H1 (cell line): Measurements from ENCODE around the gene DENND4B. TPM values are rescaled to one million over a fixed set of nuclear protein-coding genes. Genes with fewer than 3 reads are reported as not detected.

Experiments
- CTCF ChIA-PET: fragments of 300-600 bp; sonication (Branson Sonifier 250); formaldehyde crosslinking; loops from one replicate; lab custom pipeline; 2021; ENCODE audit not compliant: partially characterized antibody; lab: Charles Lee
- POLR2A ChIA-PET: fragments of 300-600 bp; sonication (Branson Sonifier 250); formaldehyde crosslinking; loops from one replicate; lab custom pipeline; 2021; ENCODE audit warnings: inconsistent platforms; ENCODE audit not compliant: partially characterized antibody; lab: Charles Lee
- DNase-seq, 2 experiments: peaks; one replicate each; pipeline versions ENCODE4 v3.0.0 to v3.0.0-alpha.2; 2010 to 2022; ENCODE audit warnings: low spot score in 2 of 2, low read depth in 1 of 2, mixed read lengths in 1 of 2
- FAIRE-seq: peaks from 2 replicates; lab custom pipeline; 2011; peaks lifted over from hg19 to GRCh38; lab: Jason Lieb, UNC
- H2AFZ ChIP-seq: 2 replicates; pipeline ENCODE4 v1.8.1; 2012; ENCODE audit warnings: low read length, inconsistent platforms
- H2AK5ac ChIP-seq: 2 replicates; pipeline ENCODE4 v1.6.1; 2013; ENCODE audit warnings: low read depth, low read length
- H2BK120ac ChIP-seq: replicated peaks from 2 replicates; pipeline ENCODE3; 2013; ENCODE audit warnings: low read depth, low read length, inconsistent platforms
- H2BK12ac ChIP-seq: 2 replicates; pipeline ENCODE4 v1.6.1; 2013; ENCODE audit warnings: low read depth, low read length
- H2BK15ac ChIP-seq: 2 replicates; pipeline ENCODE4 v1.6.1; 2013; ENCODE audit warnings: low read length
- H2BK20ac ChIP-seq: 2 replicates; pipeline ENCODE4 v1.6.1; 2013; ENCODE audit warnings: low read length
- H2BK5ac ChIP-seq: 2 replicates; pipeline ENCODE4 v1.6.1; 2013; ENCODE audit warnings: low read depth, low read length
- H3K14ac ChIP-seq: 2 replicates; pipeline ENCODE4 v1.6.1; 2013; ENCODE audit warnings: inconsistent platforms; ENCODE audit not compliant: insufficient read length
- H3K18ac ChIP-seq: 2 replicates; pipeline ENCODE4 v1.6.1; 2013; ENCODE audit warnings: low read length; ENCODE audit errors: extremely low read depth
- H3K23ac ChIP-seq: 2 replicates; pipeline ENCODE4 v1.6.1; 2013; ENCODE audit warnings: inconsistent platforms; ENCODE audit not compliant: insufficient read length
- H3K23me2 ChIP-seq: 2 replicates; pipeline ENCODE4 v1.6.1; 2013; ENCODE audit warnings: low read depth, low read length
- H3K27ac ChIP-seq: 2 replicates; pipeline ENCODE4 v1.6.1; 2011; ENCODE audit warnings: low read depth, low read length, inconsistent platforms
- H3K27me3 ChIP-seq, 4 experiments: replicated peaks in 1 of 4; 1 replicate in 1 of 4; 2 replicates in 3 of 4; pipeline versions ENCODE4 v1.6.1 to v1.8.1; 2011 to 2013; ENCODE audit warnings: low read length in 3 of 4, mild to moderate bottlenecking in 3 of 4, inconsistent platforms in 2 of 4, mixed read lengths in 2 of 4, moderate library complexity in 1 of 4; ENCODE audit not compliant: control insufficient read depth in 3 of 4, insufficient read depth in 3 of 4; ENCODE audit errors: extremely low read depth in 1 of 4
- H3K36me3 ChIP-seq, 4 experiments: 2 replicates each; pipeline versions ENCODE4 v1.6.1 to v1.8.1; 2011 to 2013; ENCODE audit warnings: mild to moderate bottlenecking in 4 of 4, low read length in 3 of 4, moderate library complexity in 2 of 4, control low read depth in 1 of 4, inconsistent platforms in 1 of 4; ENCODE audit not compliant: insufficient read depth in 4 of 4, control insufficient read depth in 2 of 4
- H3K4ac ChIP-seq: replicated peaks from 2 replicates; pipeline ENCODE3; 2013; ENCODE audit warnings: low read length, low read depth, mixed read lengths, inconsistent platforms; ENCODE audit not compliant: insufficient read length
- H3K4me1 ChIP-seq, 4 experiments: replicated peaks in 1 of 4; 1 replicate in 1 of 4; 2 replicates in 3 of 4; pipeline versions ENCODE4 v1.6.1 to v1.8.1; 2011 to 2013; ENCODE audit warnings: low read length in 3 of 4, inconsistent platforms in 2 of 4, mixed read lengths in 1 of 4; ENCODE audit not compliant: insufficient read depth in 4 of 4, control insufficient read depth in 3 of 4
- H3K4me2 ChIP-seq, 2 experiments: 2 replicates each; pipeline versions ENCODE4 v1.6.1 to v1.8.1; 2011 to 2013; ENCODE audit warnings: low read depth in 2 of 2, low read length in 2 of 2, control low read depth in 1 of 2, inconsistent platforms in 1 of 2, mild to moderate bottlenecking in 1 of 2; ENCODE audit not compliant: insufficient read depth in 1 of 2
- H3K4me3 ChIP-seq, 4 experiments: fragments of 200-600, 300-600 bp in 1 of 4; sonication (generic), shearing (Covaris generic), sonication (Bioruptor Twin) in 1 of 4; 2 replicates each; pipeline versions ENCODE4 v1.5.1 to v1.8.1; 2011 to 2016; ENCODE audit warnings: low read length in 4 of 4, low read depth in 3 of 4, control low read depth in 2 of 4, inconsistent platforms in 2 of 4, mild to moderate bottlenecking in 2 of 4, mixed read lengths in 1 of 4, moderate library complexity in 1 of 4; ENCODE audit not compliant: insufficient read depth in 2 of 4; ENCODE audit errors: extremely low read depth in 1 of 4
- H3K56ac ChIP-seq: replicated peaks from 2 replicates; pipeline ENCODE3; 2013; ENCODE audit warnings: low read depth, mild to moderate bottlenecking, mixed read lengths, low read length, inconsistent platforms; ENCODE audit not compliant: insufficient read length
- H3K79me1 ChIP-seq: 2 replicates; pipeline ENCODE4 v1.6.1; 2013; ENCODE audit warnings: low read depth, low read length, control low read depth
- H3K79me2 ChIP-seq, 2 experiments: 2 replicates each; pipeline versions ENCODE4 v1.6.1 to v1.8.1; 2012 to 2013; ENCODE audit warnings: low read length in 2 of 2, mild to moderate bottlenecking in 2 of 2, inconsistent platforms in 1 of 2; ENCODE audit not compliant: insufficient read depth in 2 of 2, control insufficient read depth in 1 of 2
- H3K9ac ChIP-seq, 4 experiments: replicated peaks in 1 of 4; 1 replicate in 1 of 4; 2 replicates in 3 of 4; pipeline versions ENCODE4 v1.6.1 to v1.8.1; 2011 to 2013; ENCODE audit warnings: low read depth in 3 of 4, low read length in 3 of 4, control low read depth in 2 of 4, mild to moderate bottlenecking in 2 of 4, moderate library complexity in 2 of 4, inconsistent platforms in 1 of 4; ENCODE audit errors: extremely low read depth in 1 of 4
- H3K9me3 ChIP-seq, 2 experiments: 2 replicates each; pipeline versions ENCODE4 v1.6.1 to v1.8.1; 2012 to 2013; ENCODE audit warnings: mild to moderate bottlenecking in 2 of 2, moderate library complexity in 2 of 2, control low read depth in 1 of 2, inconsistent platforms in 1 of 2, low read depth in 1 of 2, low read length in 1 of 2, mixed read lengths in 1 of 2; ENCODE audit not compliant: insufficient read depth in 2 of 2
- H4K20me1 ChIP-seq, 2 experiments: replicated peaks in 1 of 2; 2 replicates each; pipeline versions ENCODE3 to v1.8.1; 2011 to 2013; ENCODE audit warnings: inconsistent platforms in 2 of 2, low read length in 2 of 2, mild to moderate bottlenecking in 1 of 2; ENCODE audit not compliant: insufficient read depth in 2 of 2, control insufficient read depth in 1 of 2
- H4K5ac ChIP-seq: 2 replicates; pipeline ENCODE4 v1.6.1; 2013; ENCODE audit warnings: low read length, low read depth, mixed read lengths, inconsistent platforms; ENCODE audit not compliant: insufficient read length
- H4K8ac ChIP-seq: 2 replicates; pipeline ENCODE4 v1.8.0; 2013; ENCODE audit warnings: mild to moderate bottlenecking, moderate library complexity, low read length, inconsistent platforms; ENCODE audit not compliant: insufficient read depth; ENCODE audit errors: extremely low read depth
- H4K91ac ChIP-seq: replicated peaks from 2 replicates; pipeline ENCODE3; 2013; ENCODE audit warnings: low read length, mixed read lengths, inconsistent platforms; ENCODE audit not compliant: insufficient read length
- BCL11A ChIP-seq, 2 experiments: IDR thresholded peaks; one replicate each; pipeline ENCODE4 v1.6.1; 2011; ENCODE audit warnings: low read depth in 2 of 2, low read length in 2 of 2, mild to moderate bottlenecking in 2 of 2
- CBX8 ChIP-seq: fragments of 300-800, 300-1000 bp; sonication (generic); IDR thresholded peaks from 2 replicates; pipeline ENCODE4 v1.7.1; 2016; ENCODE audit warnings: low read depth, low read length, borderline replicate concordance
- CHD2 ChIP-seq: IDR thresholded peaks from 2 replicates; pipeline ENCODE4 v1.6.1; 2012; ENCODE audit warnings: low read length, improper control_type of control experiment
- RNF2 ChIP-seq: fragments of 200-900, 300-1000 bp; sonication (generic); IDR thresholded peaks from 2 replicates; pipeline ENCODE4 v1.7.1; 2016; ENCODE audit warnings: borderline replicate concordance, low read depth, mild to moderate bottlenecking, antibody characterized with exemption, low read length; ENCODE audit not compliant: poor library complexity, severe bottlenecking; ENCODE audit errors: missing control alignments
- RXRA ChIP-seq: IDR thresholded peaks from 2 replicates; pipeline ENCODE4 v1.6.1; 2011; ENCODE audit warnings: low read depth, mild to moderate bottlenecking, low read length, moderate library complexity; ENCODE audit not compliant: insufficient read depth
- SIN3A ChIP-seq, 2 experiments: IDR thresholded peaks in 1 of 2; conservative IDR thresholded peaks in 1 of 2; 2 replicates each; pipeline ENCODE4 v1.6.1; 2011 to 2012; ENCODE audit warnings: low read length in 2 of 2, improper control_type of control experiment in 1 of 2, low read depth in 1 of 2, mild to moderate bottlenecking in 1 of 2
- SRF ChIP-seq: IDR thresholded peaks from 2 replicates; pipeline ENCODE4 v1.6.1; 2011; ENCODE audit warnings: mild to moderate bottlenecking, low read depth, low read length, moderate library complexity
- SUZ12 ChIP-seq: fragments of 200-600 bp; sonication (generic); IDR thresholded peaks from 2 replicates; pipeline ENCODE4 v1.6.1; 2012; ENCODE audit warnings: mild to moderate bottlenecking, inconsistent platforms, low read length, moderate library complexity, mixed read lengths
- TBP ChIP-seq: IDR thresholded peaks from 2 replicates; pipeline ENCODE4 v1.6.1; 2011; ENCODE audit warnings: low read depth, low read length, improper control_type of control experiment
- ZNF274 ChIP-seq: IDR thresholded peaks from 2 replicates; pipeline ENCODE4 v1.7.0; 2012; ENCODE audit warnings: low read length, borderline replicate concordance; ENCODE audit errors: extremely low read depth
- WGBS, 2 experiments: shearing (Covaris generic) in 1 of 2; methylation state at CpG; one replicate each; pipeline versions ENCODE4 v1.1.6 to v1.1.7; 2013 to 2015; ENCODE audit warnings: low lambda C conversion rate in 2 of 2, mixed read lengths in 2 of 2, inconsistent platforms in 1 of 2, low coverage in 1 of 2, missing lambda C conversion rate in 1 of 2; ENCODE audit not compliant: insufficient replicate concordance in 2 of 2, insufficient coverage in 1 of 2, insufficient read length in 1 of 2; ENCODE audit errors: extremely low coverage in 1 of 2, missing lambda C conversion rate in 1 of 2; 5-methylcytosine and 5-hydroxymethylcytosine counted together
- polyA plus RNA-seq, 7 experiments: library from polyadenylated mRNA; depleted of rRNA in 3 of 7; stranded (reverse) in 5 of 7; unstranded in 2 of 7; fragments of >200 nt in 5 of 7; fragments of 200-250 nt in 2 of 7; gene quantifications; 1 replicate in 5 of 7; 2 replicates in 1 of 7; 4 replicates in 1 of 7; pipeline versions ENCODE4 v1.2.1 to v1.2.3, GENCODE V29; 2011 to 2013; ENCODE audit warnings: missing spikeins in 2 of 7, mixed read lengths in 2 of 7
- total RNA-seq: library from RNA; stranded (reverse); fragmentation: NEBNext Ultra II Directional; extraction: Animal tissue kit (Norgen Biotek cat#: 25700); gene quantifications from 2 replicates; pipeline ENCODE4 v1.2.1, GENCODE V29; 2021
- TF ChIP-seq, protein P1 (sequence below), 3 experiments: IDR thresholded peaks; 1 replicate in 2 of 3; 2 replicates in 1 of 3; pipeline versions ENCODE4 v1.5.1 to v1.6.1; 2011; ENCODE audit warnings: low read length in 3 of 3, mild to moderate bottlenecking in 3 of 3, inconsistent platforms in 2 of 3, low read depth in 1 of 3, moderate library complexity in 1 of 3; ENCODE audit not compliant: insufficient read depth in 1 of 3; ENCODE audit errors: control extremely low read depth in 1 of 3

DENND4B gene
- total and polyA plus RNA-seq, 2 of the 8 experiments (the other 6 are each of a cell fraction or from before 2014, with no cell fraction given): 45.6 to 61.1 TPM

- Histone ChIP-seq H2AFZ (no peak overlapping the region), H2BK120ac (no peak overlapping the region), H3K36me3 (no peaks in the 10 kb centered on the region), H3K27ac (no peak overlapping the region), H2AK5ac (no peak overlapping the region), H4K8ac (no peak overlapping the region), H3K27me3 (no peaks in the 10 kb centered on the region), H3K9me3 (no peaks in the 10 kb centered on the region), H3K4me2 (no peak overlapping the region), H4K20me1 (peaks cover 10 to 17% of the 10 kb centered on the region in 2 experiments), H3K4ac (no peak overlapping the region), H3K4me3 (no peak overlapping the region), H3K79me1 (no peaks in the 10 kb centered on the region; the same call in 1 of the 2 replicates), H2BK20ac (no peak overlapping the region), H3K56ac (no peak overlapping the region), H3K4me1 (peaks cover 0 to 13% (median 4%) of the 10 kb centered on the region in 4 experiments), H3K14ac (no peak overlapping the region), H3K23me2 (no peaks in the 10 kb centered on the region), H3K23ac (no peak overlapping the region), H3K9ac (no peak overlapping the region), H4K5ac (no peak overlapping the region), H2BK12ac (no peak overlapping the region), H3K79me2 (peaks cover 0 to 91% of the 10 kb centered on the region in 2 experiments; a peak in 3 of 4 replicates), H3K18ac (no peak overlapping the region), H2BK15ac (no peak overlapping the region), H4K91ac (no peak overlapping the region), H2BK5ac (no peak overlapping the region)
- FAIRE-seq: no peak
- 95% methylated on average over 9 of the region's 9 CpGs; no CpG with 5 or more reads in 1 of the 2 experiments for WGBS, 2 experiments
- ChIA-PET POLR2A (no interaction called here), CTCF (interaction anchor here (0.6 to 0.8 kb wide), 2 partner anchors 58 to 524 kb away, joined by 3 to 4 read pairs; no protein-coding TSS in a partner anchor)
- no peak for DNase-seq
- TF ChIP-seq RXRA (no peak), SUZ12 (no peak), TBP (no peak), RNF2 (no peak), SIN3A (conservative IDR thresholded peaks at IDR 0.05 in 1 of 2, IDR thresholded peaks at IDR 0.05 in 1 of 2; ENCODE audit: low read depth in 1 of 2, low read length in 2 of 2) (no peak), CBX8 (no peak), SRF (no peak), BCL11A (IDR thresholded peaks at IDR 0.05; ENCODE audit: low read depth in 2 of 2, low read length in 2 of 2) (no peak), CHD2 (no peak), ZNF274 (no peak)
- TF ChIP-seq, protein P1, sequence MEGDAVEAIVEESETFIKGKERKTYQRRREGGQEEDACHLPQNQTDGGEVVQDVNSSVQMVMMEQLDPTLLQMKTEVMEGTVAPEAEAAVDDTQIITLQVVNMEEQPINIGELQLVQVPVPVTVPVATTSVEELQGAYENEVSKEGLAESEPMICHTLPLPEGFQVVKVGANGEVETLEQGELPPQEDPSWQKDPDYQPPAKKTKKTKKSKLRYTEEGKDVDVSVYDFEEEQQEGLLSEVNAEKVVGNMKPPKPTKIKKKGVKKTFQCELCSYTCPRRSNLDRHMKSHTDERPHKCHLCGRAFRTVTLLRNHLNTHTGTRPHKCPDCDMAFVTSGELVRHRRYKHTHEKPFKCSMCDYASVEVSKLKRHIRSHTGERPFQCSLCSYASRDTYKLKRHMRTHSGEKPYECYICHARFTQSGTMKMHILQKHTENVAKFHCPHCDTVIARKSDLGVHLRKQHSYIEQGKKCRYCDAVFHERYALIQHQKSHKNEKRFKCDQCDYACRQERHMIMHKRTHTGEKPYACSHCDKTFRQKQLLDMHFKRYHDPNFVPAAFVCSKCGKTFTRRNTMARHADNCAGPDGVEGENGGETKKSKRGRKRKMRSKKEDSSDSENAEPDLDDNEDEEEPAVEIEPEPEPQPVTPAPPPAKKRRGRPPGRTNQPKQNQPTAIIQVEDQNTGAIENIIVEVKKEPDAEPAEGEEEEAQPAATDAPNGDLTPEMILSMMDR (IDR thresholded peaks at IDR 0.05; ENCODE audit: control extremely low read depth in 1 of 3, insufficient read depth in 1 of 3, low read depth in 1 of 3, low read length in 3 of 3): no peak
Observed at GRCh38 chr1:153880024-153880423, 66.5 kb downstream of the DENND4B start.
